OCI-LY7 (cell line): Measurements from ENCODE around the gene KAZN. TPM values are rescaled to one million over a fixed set of nuclear protein-coding genes. Genes with fewer than 3 reads are reported as not detected.
A peak's percentile ranks its signal among the peaks of the same experiment; 100 is the strongest.

Source experiments
- BruUV-seq: library from RNA; stranded (reverse); fragments of 400-500 nt; replicated peaks from 2 replicates; lab custom pipeline; 2021; lab: Mats Ljungman, UMichigan
- CTCF ChIA-PET: fragments of 300-600 bp; sonication (Branson Sonifier 250); formaldehyde crosslinking; loops from one replicate; lab custom pipeline; 2022; ENCODE audit warnings: antibody characterized with exemption; ENCODE audit not compliant: unreplicated experiment; lab: Charles Lee
- POLR2A ChIA-PET: fragments of 300-600 bp; sonication (Branson Sonifier 250); formaldehyde crosslinking; loops from one replicate; lab custom pipeline; 2022; ENCODE audit warnings: antibody characterized with exemption; lab: Charles Lee
- DNase-seq: peaks from one replicate; pipeline ENCODE4 v3.0.0-alpha.2; 2015; ENCODE audit warnings: low spot score
- H2AFZ ChIP-seq: fragments of 200-600 bp; sonication (generic), shearing (Covaris generic); 2 replicates; pipeline ENCODE4 v1.6.1; 2014; ENCODE audit warnings: mild to moderate bottlenecking, antibody characterized with exemption, low read length, moderate library complexity
- H3K27ac ChIP-seq: fragments of 200-600 bp; sonication (generic); 2 replicates; pipeline ENCODE4 v1.5.1; 2014; ENCODE audit warnings: mixed run types, low read depth, mild to moderate bottlenecking, moderate library complexity, low read length, inconsistent platforms; ENCODE audit not compliant: poor library complexity, severe bottlenecking
- H3K36me3 ChIP-seq: fragments of 200-600 bp; sonication (generic); 2 replicates; pipeline ENCODE4 v1.6.1; 2014; ENCODE audit warnings: mild to moderate bottlenecking, antibody characterized with exemption, low read length, moderate library complexity, mixed read lengths; ENCODE audit not compliant: insufficient read depth
- H3K4me1 ChIP-seq: fragments of 200-600 bp; sonication (generic); 2 replicates; pipeline ENCODE4 v1.5.1; 2014; ENCODE audit warnings: mild to moderate bottlenecking, low read length; ENCODE audit not compliant: insufficient read depth, poor library complexity, severe bottlenecking
- H3K4me2 ChIP-seq: fragments of 200-600 bp; sonication (generic); 2 replicates; pipeline ENCODE4 v1.6.1; 2014; ENCODE audit warnings: mild to moderate bottlenecking, low read length
- H3K4me3 ChIP-seq: fragments of 200-600 bp; sonication (generic); 2 replicates; pipeline ENCODE4 v1.5.1; 2014; ENCODE audit warnings: mild to moderate bottlenecking, low read depth, low read length; ENCODE audit not compliant: poor library complexity, severe bottlenecking
- H3K79me2 ChIP-seq: fragments of 200-600 bp; sonication (generic); 2 replicates; pipeline ENCODE4 v1.6.1; 2016; ENCODE audit warnings: low read depth, mild to moderate bottlenecking, low read length, moderate library complexity, mixed read lengths; ENCODE audit not compliant: insufficient read depth
- H3K9me2 ChIP-seq: fragments of 200-600 bp; sonication (generic); 2 replicates; pipeline ENCODE4 v1.6.1; 2016; ENCODE audit warnings: mild to moderate bottlenecking, low read length, mixed read lengths; ENCODE audit not compliant: insufficient read depth
- H3K9me3 ChIP-seq: fragments of 200-600 bp; sonication (generic); 2 replicates; pipeline ENCODE4 v1.6.1; 2014; ENCODE audit warnings: mild to moderate bottlenecking, mixed run types, low read length, mixed read lengths
- H4K20me1 ChIP-seq: fragments of 200-600 bp; sonication (generic); 2 replicates; pipeline ENCODE4 v1.6.1; 2014; ENCODE audit warnings: mild to moderate bottlenecking, antibody characterized with exemption, low read length, moderate library complexity, mixed read lengths; ENCODE audit not compliant: insufficient read depth
- EZH2phosphoT487 ChIP-seq: fragments of 200-600 bp; sonication (generic); IDR thresholded peaks from 2 replicates; pipeline ENCODE4 v1.6.1; 2018; ENCODE audit warnings: low read depth, borderline replicate concordance, mild to moderate bottlenecking, mixed run types, antibody characterized with exemption, low read length, moderate library complexity, mixed read lengths
- intact Hi-C: fragments of 100-400 bp; cut with micrococcal nuclease; formaldehyde crosslinking; loops from one replicate; pipeline ENCODE4 v1.10.0; 2022; ENCODE audit not compliant: unreplicated experiment
- total RNA-seq, 2 experiments: library from RNA; depleted of rRNA in 1 of 2; stranded (reverse); fragments of >200 nt in 1 of 2; shearing (Covaris generic) in 1 of 2; gene quantifications; 2 replicates each; pipeline ENCODE4 v1.2.3, GENCODE V29; 2014 to 2022
- TF ChIP-seq, protein P1 (sequence below): fragments of 200-600 bp; sonication (generic); conservative IDR thresholded peaks from 2 replicates; pipeline ENCODE4 v1.5.1; 2014; ENCODE audit warnings: mild to moderate bottlenecking, antibody characterized with exemption, low read length, moderate library complexity, mixed read lengths

The KAZN gene
- total RNA-seq, 2 experiments from 2014 or later = 0.40 to 2.4 TPM

- Histone ChIP-seq H3K36me3 (no peaks in the 10 kb centered on the region; the same call in 1 of the 2 replicates), H3K4me1 (peaks cover 44% of the 10 kb centered on the region), H3K4me2 (peak overlapping the region; percentile 48), H3K27ac (peak overlapping the region; percentile 34), H2AFZ (peak overlapping the region; percentile 94), H3K9me3 (no peaks in the 10 kb centered on the region), H3K79me2 (no peaks in the 10 kb centered on the region), H3K4me3 (peak overlapping the region; percentile 0), H4K20me1 (no peaks in the 10 kb centered on the region), H3K9me2 (no peaks in the 10 kb centered on the region)
- no peak for TF ChIP-seq EZH2phosphoT487
- TF ChIP-seq, protein P1, sequence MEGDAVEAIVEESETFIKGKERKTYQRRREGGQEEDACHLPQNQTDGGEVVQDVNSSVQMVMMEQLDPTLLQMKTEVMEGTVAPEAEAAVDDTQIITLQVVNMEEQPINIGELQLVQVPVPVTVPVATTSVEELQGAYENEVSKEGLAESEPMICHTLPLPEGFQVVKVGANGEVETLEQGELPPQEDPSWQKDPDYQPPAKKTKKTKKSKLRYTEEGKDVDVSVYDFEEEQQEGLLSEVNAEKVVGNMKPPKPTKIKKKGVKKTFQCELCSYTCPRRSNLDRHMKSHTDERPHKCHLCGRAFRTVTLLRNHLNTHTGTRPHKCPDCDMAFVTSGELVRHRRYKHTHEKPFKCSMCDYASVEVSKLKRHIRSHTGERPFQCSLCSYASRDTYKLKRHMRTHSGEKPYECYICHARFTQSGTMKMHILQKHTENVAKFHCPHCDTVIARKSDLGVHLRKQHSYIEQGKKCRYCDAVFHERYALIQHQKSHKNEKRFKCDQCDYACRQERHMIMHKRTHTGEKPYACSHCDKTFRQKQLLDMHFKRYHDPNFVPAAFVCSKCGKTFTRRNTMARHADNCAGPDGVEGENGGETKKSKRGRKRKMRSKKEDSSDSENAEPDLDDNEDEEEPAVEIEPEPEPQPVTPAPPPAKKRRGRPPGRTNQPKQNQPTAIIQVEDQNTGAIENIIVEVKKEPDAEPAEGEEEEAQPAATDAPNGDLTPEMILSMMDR = no peak
- intact Hi-C loops = no loop called here
- BruUV-seq = no TSS peak
- CTCF ChIA-PET = no interaction called here
- POLR2A ChIA-PET = interaction anchor here (0.6 kb wide), 1 partner anchor 8 kb away, joined by 7 read pairs; no protein-coding TSS in a partner anchor
- DNase-seq = peak; percentile 34
Observed at GRCh38 chr1:14756589-14757285, 158.3 kb downstream of the KAZN start.

- no peaks in the 10 kb centered on the region for H3K9me2 ChIP-seq
- H3K27ac ChIP-seq = peak overlapping the region; percentile 34
- peak overlapping the region; percentile 94; the same call in 1 of the 2 replicates for H2AFZ ChIP-seq
- no peak for DNase-seq
- no peaks in the 10 kb centered on the region for H4K20me1 ChIP-seq
- H3K79me2 ChIP-seq = no peaks in the 10 kb centered on the region
- no peak overlapping the region for H3K4me3 ChIP-seq
- peak overlapping the region; percentile 48 for H3K4me2 ChIP-seq
- H3K36me3 ChIP-seq = no peaks in the 10 kb centered on the region; the same call in 1 of the 2 replicates
- TF ChIP-seq, protein P1 = no peak
- TF ChIP-seq EZH2phosphoT487 = no peak
- no peaks in the 10 kb centered on the region for H3K9me3 ChIP-seq
- intact Hi-C loops = no loop called here
- ChIA-PET CTCF (no interaction called here), POLR2A (no interaction called here)
- BruUV-seq = no TSS peak
- peaks cover 49% of the 10 kb centered on the region for H3K4me1 ChIP-seq
Observed at GRCh38 chr1:14757286-14757625, 158.8 kb downstream of the KAZN start.
